ENCODE measurements around the gene PRRC2B.

PRRC2B gene

GRCh38 chr9:131528186-131528585 is 134.3 kb downstream of the PRRC2B start:
- ChIA-PET POLR2A (ENCODE audit: low non-redundant PET) (no interaction called here), CTCF (interaction anchor here (0.8 kb wide), 1 partner anchor 63 kb away, joined by 4 read pairs; no protein-coding TSS in a partner anchor)
- no peak for DNase-seq (ENCODE audit: low spot score)
- peak overlapping the region; percentile 70 for H3K27ac ChIP-seq
- TF ChIP-seq CTCF (conservative IDR thresholded peaks at IDR 0.05; ENCODE audit: low read depth), result no peak

GRCh38 chr9:131528886-131529505 is 135.1 kb downstream of the PRRC2B start:
- peak overlapping the region; percentile 70 for H3K27ac ChIP-seq
- DNase-seq (ENCODE audit: low spot score), result no peak
- ChIA-PET POLR2A (ENCODE audit: low non-redundant PET) (no interaction called here), CTCF (no interaction called here)
- no peak for TF ChIP-seq CTCF (conservative IDR thresholded peaks at IDR 0.05; ENCODE audit: low read depth)

GRCh38 chr9:131529597-131530545 is 136.0 kb downstream of the PRRC2B start:
- ChIA-PET CTCF (no interaction called here), POLR2A (ENCODE audit: low non-redundant PET) (no interaction called here)
- DNase-seq (ENCODE audit: low spot score), result no peak
- no peak for TF ChIP-seq CTCF (conservative IDR thresholded peaks at IDR 0.05; ENCODE audit: low read depth)
- peak overlapping the region; percentile 70 for H3K27ac ChIP-seq

GRCh38 chr9:131530546-131530919 is 136.6 kb downstream of the PRRC2B start:
- peak overlapping the region; percentile 70 for H3K27ac ChIP-seq
- POLR2A ChIA-PET (ENCODE audit: low non-redundant PET), result no interaction called here
- DNase-seq (ENCODE audit: low spot score), result peak; percentile 94
- no peak; the same call in 1 of the 2 replicates for TF ChIP-seq CTCF (conservative IDR thresholded peaks at IDR 0.05; ENCODE audit: low read depth)
- CTCF ChIA-PET, result no interaction called here

- CTCF ChIA-PET, result interaction anchor here (0.7 to 0.9 kb wide), 3 partner anchors 23 to 778 kb away, joined by 3 to 4 read pairs (median 3); no protein-coding TSS in a partner anchor
- peak; percentile 100 for DNase-seq (ENCODE audit: low spot score)
- no peak for TF ChIP-seq CTCF (conservative IDR thresholded peaks at IDR 0.05; ENCODE audit: low read depth)
- peak within 1 kb of the TSS; percentile 70 for H3K27ac ChIP-seq
- POLR2A ChIA-PET (ENCODE audit: low non-redundant PET), result no interaction called here
Observed at GRCh38 chr9:131530920-131531832, 137.3 kb downstream of the PRRC2B start, which contains the start of gene UCK1. Gene UCK1, minus strand, starts transcription at chr9:131531263. Its CDS starts 89 bp downstream, at chr9:131531174.
